DND-41 (cell line): Measurements from ENCODE around the gene CDX1.

Experiments used
- CTCF ChIP-seq: IDR thresholded peaks from 2 replicates; pipeline ENCODE4 v1.5.1; 2012; ENCODE audit warnings: borderline replicate concordance, low read length, moderate library complexity, mild to moderate bottlenecking; ENCODE audit not compliant: poor library complexity, severe bottlenecking; ENCODE audit errors: extremely low read depth
- EZH2 ChIP-seq: IDR thresholded peaks from 3 replicates; pipeline ENCODE4 v1.6.1; 2012; ENCODE audit warnings: borderline replicate concordance, low read depth, mild to moderate bottlenecking, moderate library complexity, low read length, inconsistent platforms; ENCODE audit not compliant: severe bottlenecking

GRCh38 chr5:150166650-150167511 lies at the start of gene CDX1:
- TF ChIP-seq CTCF (no peak), EZH2 (no peak)
